Activated CD4-positive, alpha-beta T cell treated with anti-CD3 and anti-CD28 coated beads, Interleukin-2, amount 10 ng/mL, durations not matched to agents 24 days and 14 days (primary cell): ENCODE measurements around the gene IQCE. TPM values are rescaled to one million over a fixed set of nuclear protein-coding genes. Genes with fewer than 3 reads are reported as not detected.

Experiments used
- DNase-seq: peaks from one replicate; pipeline ENCODE4 v3.0.0; 2022
- H3K27ac Mint-ChIP-seq: one replicate; pipeline ENCODE4 v1.8.0; 2022; ENCODE audit warnings: mild to moderate bottlenecking, mixed read lengths
- H3K27me3 Mint-ChIP-seq: one replicate; pipeline ENCODE4 v1.8.0; 2022; ENCODE audit warnings: mixed read lengths
- H3K36me3 Mint-ChIP-seq: one replicate; pipeline ENCODE4 v1.8.0; 2022; ENCODE audit warnings: low read depth, mild to moderate bottlenecking, mixed read lengths
- H3K4me1 Mint-ChIP-seq: one replicate; pipeline ENCODE4 v1.8.0; 2021; ENCODE audit warnings: mixed read lengths
- H3K4me3 Mint-ChIP-seq: one replicate; pipeline ENCODE4 v1.8.0; 2022; ENCODE audit warnings: mild to moderate bottlenecking, moderate library complexity, mixed read lengths
- H3K9me3 Mint-ChIP-seq: one replicate; pipeline ENCODE4 v1.8.0; 2021; ENCODE audit warnings: mixed read lengths
- intact Hi-C: fragments of 100-400 bp; cut with micrococcal nuclease; formaldehyde crosslinking; loops from one replicate; pipeline ENCODE4 v1.15.1; 2023
- total RNA-seq: library from RNA; stranded (reverse); gene quantifications from 2 replicates; pipeline ENCODE4 v1.2.3, GENCODE V29; 2022

IQCE gene
- total RNA-seq, 1 donor from 2014 or later, result 12.3 TPM

GRCh38 chr7:2639695-2640481 lies 81.1 kb downstream of the IQCE start:
- Mint-ChIP-seq H3K9me3 (no peaks in the 10 kb centered on the region), H3K4me1 (peaks cover 4% of the 10 kb centered on the region), H3K4me3 (no peak overlapping the region), H3K27me3 (no peaks in the 10 kb centered on the region), H3K36me3 (no peaks in the 10 kb centered on the region), H3K27ac (no peak overlapping the region)
- intact Hi-C loops, result no loop called here
- no peak for DNase-seq

GRCh38 chr7:2640482-2640830 lies 81.7 kb downstream of the IQCE start:
- no peak overlapping the region for H3K4me3 Mint-ChIP-seq
- H3K9me3 Mint-ChIP-seq, result no peaks in the 10 kb centered on the region
- H3K27me3 Mint-ChIP-seq, result no peaks in the 10 kb centered on the region
- H3K27ac Mint-ChIP-seq, result no peak overlapping the region
- intact Hi-C loops, result no loop called here
- H3K4me1 Mint-ChIP-seq, result peaks cover 10% of the 10 kb centered on the region
- H3K36me3 Mint-ChIP-seq, result no peaks in the 10 kb centered on the region
- no peak for DNase-seq

GRCh38 chr7:2640846-2641316 lies 82.1 kb downstream of the IQCE start:
- Mint-ChIP-seq H3K9me3 (no peaks in the 10 kb centered on the region), H3K27ac (no peak overlapping the region), H3K4me3 (no peak overlapping the region), H3K36me3 (no peaks in the 10 kb centered on the region), H3K27me3 (no peaks in the 10 kb centered on the region), H3K4me1 (peaks cover 13% of the 10 kb centered on the region)
- DNase-seq, result no peak
- intact Hi-C loops, result no loop called here

GRCh38 chr7:2641406-2642393 lies 82.9 kb downstream of the IQCE start:
- H3K27me3 Mint-ChIP-seq, result no peaks in the 10 kb centered on the region
- no peaks in the 10 kb centered on the region for H3K9me3 Mint-ChIP-seq
- no peaks in the 10 kb centered on the region for H3K36me3 Mint-ChIP-seq
- intact Hi-C loops, result no loop called here
- no peak overlapping the region for H3K27ac Mint-ChIP-seq
- no peak for DNase-seq
- peaks cover 13% of the 10 kb centered on the region for H3K4me1 Mint-ChIP-seq
- no peak overlapping the region for H3K4me3 Mint-ChIP-seq

GRCh38 chr7:2643386-2644219 lies 84.8 kb downstream of the IQCE start:
- H3K27ac Mint-ChIP-seq, result no peak overlapping the region
- no peaks in the 10 kb centered on the region for H3K36me3 Mint-ChIP-seq
- peaks cover 13% of the 10 kb centered on the region for H3K4me1 Mint-ChIP-seq
- H3K9me3 Mint-ChIP-seq, result no peaks in the 10 kb centered on the region
- H3K27me3 Mint-ChIP-seq, result no peaks in the 10 kb centered on the region
- no peak for DNase-seq
- H3K4me3 Mint-ChIP-seq, result no peak overlapping the region
- intact Hi-C loops, result no loop called here

- DNase-seq, result no peak
- H3K9me3 Mint-ChIP-seq, result no peaks in the 10 kb centered on the region
- peaks cover 13% of the 10 kb centered on the region for H3K4me1 Mint-ChIP-seq
- no peaks in the 10 kb centered on the region for H3K36me3 Mint-ChIP-seq
- intact Hi-C loops, result no loop called here
- H3K27ac Mint-ChIP-seq, result no peak overlapping the region
- no peaks in the 10 kb centered on the region for H3K27me3 Mint-ChIP-seq
- no peak overlapping the region for H3K4me3 Mint-ChIP-seq
These were observed 85.4 kb downstream of the IQCE start for GRCh38 chr7:2644220-2644561.

GRCh38 chr7:2644562-2645273 lies 85.9 kb downstream of the IQCE start:
- peaks cover 13% of the 10 kb centered on the region for H3K4me1 Mint-ChIP-seq
- H3K9me3 Mint-ChIP-seq, result no peaks in the 10 kb centered on the region
- no peaks in the 10 kb centered on the region for H3K27me3 Mint-ChIP-seq
- intact Hi-C loops, result no loop called here
- H3K4me3 Mint-ChIP-seq, result peak overlapping the region; percentile 67
- no peaks in the 10 kb centered on the region for H3K36me3 Mint-ChIP-seq
- peak overlapping the region; percentile 71 for H3K27ac Mint-ChIP-seq
- peak; percentile 76 for DNase-seq

GRCh38 chr7:2645274-2645868 lies 86.6 kb downstream of the IQCE start:
- Mint-ChIP-seq H3K4me3 (peak overlapping the region; percentile 67), H3K27ac (peak overlapping the region; percentile 71), H3K4me1 (peaks cover 13% of the 10 kb centered on the region), H3K9me3 (no peaks in the 10 kb centered on the region), H3K27me3 (no peaks in the 10 kb centered on the region), H3K36me3 (no peaks in the 10 kb centered on the region)
- peak; percentile 77 for DNase-seq
- intact Hi-C loops, result no loop called here

GRCh38 chr7:2646336-2646679 lies 87.5 kb downstream of the IQCE start:
- no peaks in the 10 kb centered on the region for H3K27me3 Mint-ChIP-seq
- no peaks in the 10 kb centered on the region for H3K9me3 Mint-ChIP-seq
- intact Hi-C loops, result no loop called here
- no peaks in the 10 kb centered on the region for H3K36me3 Mint-ChIP-seq
- H3K4me1 Mint-ChIP-seq, result peaks cover 13% of the 10 kb centered on the region
- no peak for DNase-seq
- no peak overlapping the region for H3K27ac Mint-ChIP-seq
- no peak overlapping the region for H3K4me3 Mint-ChIP-seq

GRCh38 chr7:2646680-2647571 lies 88.1 kb downstream of the IQCE start:
- Mint-ChIP-seq H3K36me3 (no peaks in the 10 kb centered on the region), H3K27me3 (no peaks in the 10 kb centered on the region), H3K27ac (no peak overlapping the region), H3K4me3 (no peak overlapping the region), H3K4me1 (peaks cover 13% of the 10 kb centered on the region), H3K9me3 (no peaks in the 10 kb centered on the region)
- intact Hi-C loops, result no loop called here
- no peak for DNase-seq

GRCh38 chr7:2647594-2648172 lies 88.9 kb downstream of the IQCE start:
- intact Hi-C loops, result no loop called here
- DNase-seq, result no peak
- H3K36me3 Mint-ChIP-seq, result no peaks in the 10 kb centered on the region
- no peak overlapping the region for H3K27ac Mint-ChIP-seq
- H3K4me3 Mint-ChIP-seq, result no peak overlapping the region
- peaks cover 13% of the 10 kb centered on the region for H3K4me1 Mint-ChIP-seq
- no peaks in the 10 kb centered on the region for H3K9me3 Mint-ChIP-seq
- H3K27me3 Mint-ChIP-seq, result no peaks in the 10 kb centered on the region
